CD4-positive, alpha-beta T cell treated with Interleukin-17A for 1 hour (primary cell): Measurements from ENCODE around the gene WWC1.

ENCODE experiments used
- DNase-seq: peaks from one replicate; pipeline ENCODE4 v3.0.0-alpha.2; 2020

Gene WWC1

DNA sequence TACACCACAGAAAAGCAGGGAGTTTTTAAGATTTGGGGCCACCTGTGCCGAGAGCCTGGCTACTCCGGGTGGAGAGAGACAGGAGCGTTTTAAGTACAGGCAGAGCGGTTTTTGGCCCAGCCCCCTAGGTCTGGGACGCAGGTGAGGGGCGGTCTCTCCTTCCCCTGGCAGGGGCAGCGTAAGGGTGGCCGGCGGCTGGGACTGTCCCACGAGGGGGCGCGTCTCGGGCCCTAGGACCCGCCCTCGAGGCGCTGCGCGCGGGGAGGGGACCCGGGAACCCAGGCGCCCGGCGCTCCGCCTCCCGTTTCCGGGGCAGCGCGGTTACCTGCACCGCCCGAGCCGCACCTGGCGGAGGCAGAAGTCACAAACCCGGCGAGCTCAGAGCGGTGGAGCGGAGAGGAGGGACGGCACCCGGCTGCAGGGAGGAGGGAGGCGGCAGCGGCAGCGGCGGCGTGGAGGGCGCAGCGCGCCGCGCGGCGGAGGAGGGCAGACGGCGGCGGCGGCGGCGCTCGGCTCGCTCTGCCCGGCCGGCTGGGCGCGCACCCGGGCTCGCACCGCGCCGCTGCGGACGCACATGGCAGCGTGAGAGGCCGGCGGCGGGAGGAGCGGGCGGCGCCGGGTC is at the start of gene WWC1:
WWC1 (plus strand) TSS at position 304 of the 622 bp plus-strand sequence. CDS start 508 bp downstream, outside the sequence.
- DNase-seq: peak; percentile 82

GRCh38 chr5:168244838-168245559 is 46.4 kb upstream of the WWC1 start:
- no peak for DNase-seq

DNA sequence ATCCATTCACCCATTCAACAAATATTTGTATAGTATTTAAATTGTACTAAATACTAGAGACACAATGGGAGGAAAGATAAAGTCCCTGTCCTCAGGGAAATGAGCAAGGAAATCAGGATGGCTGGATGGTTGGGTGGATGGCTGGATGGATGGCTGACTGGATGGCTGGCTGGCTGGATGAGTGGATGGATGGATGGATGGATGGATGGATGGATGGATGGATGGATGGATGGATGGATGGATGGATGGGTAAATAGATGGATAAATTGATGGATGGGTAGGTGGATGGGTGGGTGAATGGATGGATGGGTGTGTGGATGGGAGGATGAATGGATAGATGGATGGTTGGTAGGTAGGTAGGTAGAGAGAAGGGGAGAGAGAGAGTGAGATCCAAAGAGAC is 41.5 kb upstream of the WWC1 start:
- no peak for DNase-seq

DNA sequence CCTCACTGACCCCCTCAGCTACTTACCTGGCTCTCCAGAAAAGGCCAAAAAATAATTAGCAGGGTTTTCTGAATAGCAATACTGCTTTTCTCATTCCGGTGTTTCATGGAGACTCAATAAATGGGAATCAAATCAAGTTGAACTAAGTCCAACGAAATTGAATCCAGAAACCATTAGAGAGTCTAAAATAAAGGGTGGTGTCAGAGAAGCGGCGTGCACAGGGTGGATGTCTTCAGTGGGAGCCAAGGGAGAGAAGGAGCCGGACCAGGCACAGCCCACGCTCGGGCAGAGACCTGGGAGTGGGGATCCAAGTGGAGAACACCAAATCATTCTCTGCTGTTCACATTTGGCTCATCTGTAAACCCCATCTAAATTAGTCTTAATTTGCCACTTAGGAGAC is 40.2 kb upstream of the WWC1 start:
- DNase-seq: no peak

DNA sequence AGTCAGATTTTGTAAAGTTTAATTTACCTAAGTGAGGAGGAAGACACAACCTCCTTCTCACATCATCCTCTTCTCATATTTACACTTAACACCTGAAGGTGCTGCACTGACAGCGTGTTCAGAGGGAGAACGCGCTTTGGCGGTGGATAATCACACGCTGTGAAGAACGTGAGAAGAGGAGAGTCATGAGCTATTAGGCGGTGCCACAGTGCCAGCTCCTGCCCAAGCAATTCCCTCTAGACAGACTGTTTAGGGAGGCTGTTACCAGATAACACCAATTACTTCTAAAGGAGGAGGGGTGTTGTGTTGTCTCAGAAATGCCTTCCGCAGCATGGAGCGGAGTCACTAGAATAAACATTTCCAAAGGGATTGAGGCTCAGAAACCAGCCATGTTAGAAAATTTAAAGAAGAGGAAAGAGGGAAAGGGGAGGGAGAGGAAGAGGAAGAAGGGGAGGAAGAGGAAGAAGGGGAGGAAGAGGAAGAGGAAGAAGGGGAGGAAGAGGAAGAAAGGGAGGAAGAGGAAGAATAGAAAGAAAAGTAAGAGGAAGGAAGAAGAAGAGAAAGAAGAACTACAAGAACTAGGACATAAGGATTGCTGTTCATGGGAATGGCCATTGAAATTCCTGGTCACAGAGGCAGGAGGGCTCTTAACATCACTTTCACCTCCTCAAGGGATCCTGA is 37.3 kb upstream of the WWC1 start:
- no peak for DNase-seq

GRCh38 chr5:168260353-168261226 is 30.9 kb upstream of the WWC1 start:
- no peak for DNase-seq

DNA sequence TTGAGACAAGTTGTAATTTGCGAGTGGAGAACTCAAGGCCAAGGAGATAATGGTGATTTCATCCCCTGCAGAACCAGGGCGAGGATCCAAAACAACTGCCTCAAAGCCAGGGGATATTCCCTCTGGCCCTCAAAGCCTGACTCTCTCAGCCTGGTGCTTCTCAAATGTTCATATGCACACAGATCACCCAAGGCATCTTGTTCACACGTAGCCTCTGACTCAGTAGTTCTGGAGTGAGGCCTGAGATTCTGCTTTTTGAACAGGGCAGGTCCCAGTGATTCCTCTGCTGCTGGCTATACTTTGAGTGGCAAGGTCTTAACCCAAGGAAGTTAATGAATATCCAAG is 30.2 kb upstream of the WWC1 start:
- DNase-seq: no peak

DNA sequence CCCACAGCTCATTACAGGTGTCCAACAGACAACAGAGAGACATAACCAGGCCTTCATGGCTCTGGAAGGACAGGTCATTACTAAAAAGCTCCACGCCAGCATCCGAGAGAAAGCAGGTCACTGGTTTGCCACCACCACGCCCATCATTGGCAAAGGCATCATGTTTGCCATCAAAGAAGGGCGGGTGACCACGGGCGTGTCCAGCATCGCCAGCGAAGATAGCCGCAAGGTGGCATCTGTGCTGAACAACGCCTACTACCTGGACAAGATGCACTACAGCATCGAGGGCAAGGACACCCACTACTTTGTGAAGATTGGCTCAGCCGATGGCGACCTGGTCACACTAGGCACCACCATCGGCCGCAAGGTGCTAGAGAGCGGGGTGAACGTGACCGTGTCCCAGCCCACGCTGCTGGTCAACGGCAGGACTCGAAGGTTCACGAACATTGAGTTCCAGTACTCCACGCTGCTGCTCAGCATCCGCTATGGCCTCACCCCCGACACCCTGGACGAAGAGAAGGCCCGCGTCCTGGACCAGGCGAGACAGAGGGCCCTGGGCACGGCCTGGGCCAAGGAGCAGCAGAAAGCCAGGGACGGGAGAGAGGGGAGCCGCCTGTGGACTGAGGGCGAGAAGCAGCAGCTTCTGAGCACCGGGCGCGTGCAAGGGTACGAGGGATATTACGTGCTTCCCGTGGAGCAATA is 29.3 kb upstream of the WWC1 start:
- DNase-seq: no peak

GRCh38 chr5:168263121-168263520 is 28.3 kb upstream of the WWC1 start:
- no peak for DNase-seq

GRCh38 chr5:168266016-168266415 is 25.4 kb upstream of the WWC1 start:
- no peak for DNase-seq

GRCh38 chr5:168268949-168269936 is 22.2 kb upstream of the WWC1 start:
- DNase-seq: peak; percentile 73

DNA sequence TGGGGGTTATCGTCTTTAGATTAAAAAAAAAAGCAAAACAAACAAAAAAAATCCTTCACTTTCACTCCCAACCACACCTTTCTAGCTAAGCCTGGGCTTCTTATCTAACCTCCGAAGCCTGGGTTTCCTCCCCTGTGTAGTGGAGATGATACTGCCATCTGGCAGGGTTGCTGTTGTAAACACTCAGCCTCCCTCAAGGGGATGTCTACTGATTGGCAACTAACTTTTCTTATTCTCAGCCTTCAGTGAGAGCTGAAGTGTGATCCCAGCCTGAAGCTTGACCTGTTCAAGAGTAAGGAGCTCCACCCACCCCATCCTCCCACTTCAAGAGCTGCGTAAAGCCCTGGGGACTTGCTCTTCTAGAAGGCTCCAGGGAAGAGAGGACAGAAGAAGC is 21.5 kb upstream of the WWC1 start:
- DNase-seq: no peak

- no peak for DNase-seq
Measured at GRCh38 chr5:168270476-168270875, 21.0 kb upstream of the WWC1 start.

DNA sequence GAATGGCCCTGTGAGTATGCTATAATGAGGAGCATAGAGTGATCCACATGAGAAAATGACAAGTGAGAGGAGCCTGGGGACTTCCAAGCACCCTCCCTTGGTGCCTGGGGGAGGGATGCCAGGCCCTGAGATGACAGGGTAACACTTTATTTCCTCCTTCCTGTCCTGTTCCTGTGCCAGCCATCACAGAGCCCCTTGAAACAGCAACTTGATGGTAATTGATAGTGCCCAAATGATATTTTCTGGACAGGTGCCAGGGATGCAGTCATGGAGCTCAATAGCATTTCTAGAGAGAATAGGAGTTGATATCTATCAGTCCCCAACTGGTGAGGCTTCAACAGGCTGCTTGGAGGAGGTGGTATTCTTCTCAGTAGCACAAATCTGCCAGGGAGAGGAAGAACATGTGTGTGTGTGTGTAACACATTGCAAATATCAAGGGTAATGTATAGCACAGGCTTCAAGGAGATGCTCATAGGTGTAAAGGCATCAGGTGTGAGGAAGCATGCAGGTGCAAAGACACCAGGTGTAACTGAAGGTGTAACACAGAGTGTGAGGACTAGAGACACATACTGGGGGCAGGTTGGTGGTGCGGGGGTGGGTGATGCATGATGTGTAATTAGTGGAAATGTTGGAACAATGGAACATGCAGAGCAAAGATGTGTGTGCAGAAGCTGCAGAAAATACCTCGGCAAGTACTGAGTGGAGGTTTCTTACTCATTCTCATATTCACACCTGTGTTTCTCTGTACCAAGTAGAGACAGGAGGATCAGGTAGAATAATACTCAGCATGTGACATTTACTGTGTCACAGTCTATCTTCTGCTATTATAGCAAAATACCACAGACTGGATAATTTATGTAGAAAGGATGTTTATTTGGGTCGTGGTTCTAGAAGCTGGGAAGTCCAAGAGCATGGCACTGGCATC is 18.1 kb upstream of the WWC1 start:
- no peak for DNase-seq

- DNase-seq: no peak
Measured at GRCh38 chr5:168274406-168274805, 17.0 kb upstream of the WWC1 start.

- no peak for DNase-seq
Measured at GRCh38 chr5:168275940-168276339, 15.5 kb upstream of the WWC1 start.

DNA sequence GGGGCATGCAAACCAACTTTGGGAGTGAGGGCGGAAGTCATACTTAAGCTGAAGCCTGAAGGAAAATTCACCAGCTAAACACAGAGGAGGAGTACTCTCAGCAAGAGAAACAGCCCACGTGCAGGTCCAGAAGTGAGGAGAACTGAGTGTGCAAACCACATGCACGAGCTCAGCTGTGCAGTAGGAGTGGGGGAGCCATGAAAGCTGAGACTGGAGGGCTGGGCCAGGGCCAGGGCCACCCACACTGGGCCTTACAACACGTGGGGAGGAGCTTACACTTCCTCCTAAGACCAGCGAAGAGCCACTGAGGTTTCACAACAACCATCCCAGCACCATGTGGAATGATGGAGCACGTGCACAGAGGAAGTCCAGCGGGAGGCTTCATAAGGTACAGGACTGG is 9.3 kb upstream of the WWC1 start:
- DNase-seq: no peak

DNA sequence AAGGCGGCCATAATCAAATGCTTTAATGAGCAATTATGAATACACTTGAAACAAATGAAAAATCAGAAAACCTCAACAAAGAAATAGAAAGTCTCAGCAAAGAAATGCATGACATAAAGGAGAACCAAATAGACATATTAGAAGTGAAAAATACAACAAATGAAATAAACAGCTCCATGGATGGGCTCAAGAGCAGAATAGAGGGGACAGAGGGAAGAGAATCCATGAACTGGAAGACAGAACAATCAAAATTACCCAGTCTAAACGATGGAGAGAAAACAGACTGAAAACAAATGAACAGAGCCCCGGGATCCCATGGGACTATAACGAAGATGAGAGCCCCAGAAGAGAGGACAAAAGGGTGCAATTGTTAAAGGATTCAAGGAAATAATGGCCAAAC is 6.6 kb upstream of the WWC1 start:
- DNase-seq: no peak

- no peak for DNase-seq
Measured at GRCh38 chr5:168285696-168286095, 5.7 kb upstream of the WWC1 start.

GRCh38 chr5:168286386-168286785 is 5.1 kb upstream of the WWC1 start:
- no peak for DNase-seq
